KBM-7 (cell line): ENCODE data around the gene PPM1J.
"Not testable (repeated sequence)": the region's sequence is repeated elsewhere in the genome, so short reads cannot be mapped to it uniquely, and the experiment has no call there.

ENCODE experiments used
- DNase-seq: peaks from one replicate; pipeline ENCODE4 v3.0.0-alpha.2; 2015
- in situ Hi-C: fragments of 300-500 bp; cut with MboI; formaldehyde crosslinking; loops from 2 replicates; pipeline ENCODE4 v1.14.3; 2020; ENCODE audit warnings: low sequenced_read_pairs, low pct_unique_long_range_greater_than_20kb, mixed read lengths

PPM1J gene, protein sequence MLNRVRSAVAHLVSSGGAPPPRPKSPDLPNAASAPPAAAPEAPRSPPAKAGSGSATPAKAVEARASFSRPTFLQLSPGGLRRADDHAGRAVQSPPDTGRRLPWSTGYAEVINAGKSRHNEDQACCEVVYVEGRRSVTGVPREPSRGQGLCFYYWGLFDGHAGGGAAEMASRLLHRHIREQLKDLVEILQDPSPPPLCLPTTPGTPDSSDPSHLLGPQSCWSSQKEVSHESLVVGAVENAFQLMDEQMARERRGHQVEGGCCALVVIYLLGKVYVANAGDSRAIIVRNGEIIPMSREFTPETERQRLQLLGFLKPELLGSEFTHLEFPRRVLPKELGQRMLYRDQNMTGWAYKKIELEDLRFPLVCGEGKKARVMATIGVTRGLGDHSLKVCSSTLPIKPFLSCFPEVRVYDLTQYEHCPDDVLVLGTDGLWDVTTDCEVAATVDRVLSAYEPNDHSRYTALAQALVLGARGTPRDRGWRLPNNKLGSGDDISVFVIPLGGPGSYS

GRCh38 chr1:112715264-112716053, at the start of gene PPM1J:
PPM1J (minus strand) TSS chr1:112715332; CDS start chr1:112715301, 31 bp downstream.
- in situ Hi-C loops: no loop called here
- peak; percentile 96 for DNase-seq

DNA sequence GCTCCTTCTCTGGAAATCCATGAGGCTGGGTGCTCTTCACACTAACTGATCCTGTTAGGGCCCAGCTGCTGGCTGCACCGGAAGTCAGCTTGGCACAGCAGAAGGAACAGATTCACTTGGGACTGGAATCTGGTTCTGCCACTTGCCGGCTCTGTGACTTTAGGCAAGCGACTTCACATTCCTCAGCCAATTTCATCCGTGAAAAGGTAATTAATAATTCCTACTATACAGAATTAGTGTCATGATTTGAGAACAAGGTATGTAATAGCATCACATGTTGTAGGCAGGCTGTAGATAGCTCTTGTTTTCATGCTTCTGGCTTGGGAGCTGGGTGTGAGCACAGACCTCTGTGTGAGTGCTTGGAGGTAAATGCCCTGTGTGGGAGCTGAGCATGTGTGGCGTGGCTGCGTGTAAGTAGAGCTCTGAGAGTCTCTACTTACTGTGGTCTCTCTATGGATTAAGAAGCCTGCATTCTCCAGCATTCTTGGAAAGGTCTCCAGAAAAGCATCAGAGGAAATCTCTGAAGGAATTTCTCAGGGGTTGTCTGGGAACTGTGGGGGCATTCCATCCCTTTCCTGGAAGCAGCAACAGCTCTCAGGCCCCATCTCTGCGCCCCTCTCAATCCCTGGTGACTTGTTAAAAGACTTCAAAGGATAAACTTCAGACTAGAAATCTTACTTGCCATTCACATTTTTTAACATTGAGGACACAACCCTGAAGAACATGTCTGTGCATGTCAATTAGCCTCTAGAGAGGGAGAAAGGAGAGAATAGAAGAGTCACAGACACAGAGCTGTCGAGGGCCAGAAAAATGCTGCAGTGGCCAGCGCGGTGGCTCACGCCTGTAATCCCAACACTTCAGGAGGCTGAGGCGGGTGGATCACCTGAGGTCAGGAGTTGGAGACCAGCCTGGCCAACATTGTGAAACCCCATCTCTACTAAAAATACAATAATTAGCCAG, 47.7 kb upstream of the PPM1J start:
- in situ Hi-C loops: no loop called here
- no peak for DNase-seq

DNA sequence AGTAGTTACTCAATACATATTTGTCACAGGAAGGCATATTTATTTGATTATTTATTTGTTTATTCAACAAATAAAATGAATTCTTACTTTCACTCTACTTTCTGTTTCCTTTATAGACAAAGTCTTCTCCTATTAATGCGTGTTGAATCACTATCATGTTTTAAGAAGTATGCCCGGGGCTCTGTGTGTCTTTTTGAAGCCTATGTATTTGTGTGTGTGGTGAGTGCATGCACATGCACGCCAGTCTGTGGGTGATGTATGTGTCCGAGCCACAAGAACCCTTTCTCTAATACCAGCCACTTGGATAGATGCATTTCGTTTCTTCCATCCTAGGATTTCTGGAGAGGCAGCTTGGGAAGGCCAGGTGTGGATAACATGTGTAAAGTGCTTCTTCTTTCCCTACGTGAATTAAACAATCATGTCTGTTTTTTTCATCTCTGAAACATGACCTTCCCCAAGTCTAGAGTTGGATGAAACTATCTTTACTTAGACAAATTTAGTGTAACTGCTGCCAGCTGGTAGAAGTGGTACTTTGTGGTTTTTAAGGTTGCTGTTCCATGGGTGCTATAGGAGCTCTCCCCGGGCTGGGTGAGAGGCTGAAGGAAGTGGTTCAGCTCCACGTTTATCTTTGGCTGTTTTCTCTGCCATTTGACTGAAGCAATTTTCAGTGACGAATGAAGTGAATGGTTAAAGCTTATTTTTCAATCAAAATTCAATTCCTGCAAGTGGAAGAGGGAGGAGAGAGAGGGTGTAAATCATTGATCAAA, 46.8 kb upstream of the PPM1J start:
- DNase-seq: peak; percentile 15
- in situ Hi-C loops: no loop called here

GRCh38 chr1:112759228-112759627, 44.1 kb upstream of the PPM1J start:
- in situ Hi-C loops: no loop called here
- DNase-seq: no peak

DNA sequence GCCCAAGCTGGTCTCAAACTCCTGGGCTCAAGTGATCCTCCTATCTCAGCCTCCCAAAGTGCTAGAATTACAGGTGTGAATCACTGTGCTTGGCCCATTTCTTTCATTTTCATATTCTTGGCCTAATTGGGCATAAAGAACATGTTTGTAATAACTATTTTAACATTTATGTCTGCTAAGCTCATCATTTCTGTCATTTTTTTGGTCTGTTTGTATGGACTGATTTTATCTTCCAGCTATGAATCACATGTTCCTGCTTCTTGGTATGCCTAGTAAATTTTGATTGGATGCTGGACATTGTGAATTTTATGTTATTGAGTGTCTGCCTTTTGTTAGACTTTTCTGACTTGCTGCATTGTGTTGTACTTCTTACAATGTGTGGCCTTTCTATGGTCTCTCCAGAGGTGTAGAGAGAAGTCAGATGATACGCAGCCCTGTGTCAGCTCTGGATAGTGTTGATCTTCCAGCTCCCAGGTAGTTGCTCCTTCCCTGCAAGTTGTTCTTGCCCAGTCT, 39.0 kb upstream of the PPM1J start:
- in situ Hi-C loops: no loop called here
- DNase-seq: no peak

GRCh38 chr1:112748396-112748795, 33.3 kb upstream of the PPM1J start:
- in situ Hi-C loops: no loop called here
- DNase-seq: no peak

DNA sequence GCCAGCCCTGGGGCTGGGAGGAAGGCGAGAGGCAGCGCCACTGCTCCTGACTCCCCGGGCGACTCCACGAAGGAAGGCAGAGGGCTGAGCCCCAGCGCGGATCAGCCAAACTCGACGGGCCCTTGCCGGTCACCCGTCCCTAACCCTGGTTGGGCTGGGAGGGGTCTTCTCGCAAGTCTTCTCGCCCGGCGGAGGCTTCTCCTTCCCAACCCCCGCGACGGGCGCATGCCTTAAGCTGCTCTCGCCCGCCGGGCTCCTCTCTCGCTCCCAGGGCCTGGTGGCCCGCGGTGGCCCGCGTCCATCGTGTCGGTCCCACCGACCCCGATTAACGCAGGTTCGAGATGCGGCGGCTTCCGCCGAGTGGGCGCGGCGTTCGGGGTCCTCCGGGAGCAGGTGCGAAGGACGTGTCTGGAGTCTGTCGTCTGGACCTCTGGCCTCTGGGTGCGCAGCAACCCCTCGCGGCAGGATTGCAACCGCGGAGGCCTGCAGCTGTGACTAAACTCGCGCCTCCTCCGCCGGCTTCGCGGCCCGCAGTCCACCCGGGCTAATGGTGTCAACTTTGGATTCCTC, 29.0 kb upstream of the PPM1J start:
- in situ Hi-C loops: no loop called here
- no peak for DNase-seq

DNA sequence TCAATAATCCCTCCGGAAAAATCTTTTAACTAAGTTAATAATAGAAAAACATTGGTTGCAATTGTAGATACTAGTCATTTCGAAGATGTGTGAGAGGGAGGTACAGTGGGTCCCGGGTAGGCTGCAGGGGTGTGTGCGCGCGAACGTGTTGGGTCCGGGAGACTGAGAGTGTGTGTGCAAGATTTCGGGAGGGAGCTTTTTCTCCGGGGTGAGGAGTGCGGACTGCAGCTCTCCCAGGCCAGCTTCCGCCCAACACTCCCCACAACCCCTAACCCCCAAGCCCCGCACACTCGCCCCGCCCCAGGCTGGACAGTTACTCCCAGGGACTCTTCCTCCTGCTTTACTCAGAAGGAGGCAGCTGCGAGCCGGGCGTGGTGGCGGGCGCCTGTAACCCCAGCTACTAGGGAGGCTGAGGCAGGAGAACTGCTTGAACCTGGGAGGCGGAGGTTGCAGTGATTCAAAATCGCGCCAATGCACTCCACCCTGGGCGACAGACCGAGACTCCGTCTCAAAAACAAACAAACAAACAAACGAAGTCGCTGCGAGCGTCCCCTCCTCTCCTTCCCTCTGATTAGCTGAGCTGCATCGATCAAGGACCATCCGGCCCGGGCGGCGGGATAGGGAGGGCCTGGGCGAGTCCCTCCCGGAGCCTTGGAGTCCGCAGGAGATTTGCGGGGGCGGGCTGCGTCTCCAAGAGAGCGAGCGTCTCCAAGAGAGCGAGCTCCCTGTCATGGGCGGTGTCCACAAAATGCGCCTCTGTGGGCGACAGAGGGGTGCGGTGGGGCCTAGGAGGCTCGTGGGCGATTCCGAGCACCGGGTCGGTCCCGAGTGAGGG, 28.3 kb upstream of the PPM1J start:
- in situ Hi-C loops: no loop called here
- no peak for DNase-seq

- in situ Hi-C loops: loop anchor here (10.0 kb wide), 1 partner anchor 67 kb away; no protein-coding TSS in a partner anchor
- no peak for DNase-seq
These were observed 22.4 kb upstream of the PPM1J start for GRCh38 chr1:112737573-112737972.

- in situ Hi-C loops: loop anchor here (10.0 kb wide), 1 partner anchor 69 kb away; no protein-coding TSS in a partner anchor
- no peak for DNase-seq
These were observed 20.6 kb upstream of the PPM1J start for GRCh38 chr1:112735752-112736151.

DNA sequence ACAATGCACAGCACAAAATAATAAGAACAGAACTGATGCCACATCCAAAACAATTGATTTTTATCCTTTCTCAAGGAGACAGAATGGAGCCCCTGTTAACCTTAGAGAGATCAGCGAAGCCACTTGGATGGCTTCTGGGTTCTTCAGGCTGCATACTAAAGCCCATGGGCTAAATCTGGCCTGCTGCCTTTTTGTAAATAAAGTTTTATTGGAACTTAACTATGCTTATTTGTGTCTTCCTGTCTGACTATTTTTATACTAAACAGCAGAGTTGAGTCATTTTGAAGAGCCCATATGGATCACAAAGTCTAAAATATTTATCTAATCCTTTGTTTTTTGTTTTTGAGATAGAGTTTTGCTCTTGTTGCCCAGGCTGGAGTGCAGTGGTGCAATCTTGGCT, 16.3 kb upstream of the PPM1J start:
- in situ Hi-C loops: loop anchor here (10.0 kb wide), 1 partner anchor 73 kb away; no protein-coding TSS in a partner anchor
- DNase-seq: no peak

DNA sequence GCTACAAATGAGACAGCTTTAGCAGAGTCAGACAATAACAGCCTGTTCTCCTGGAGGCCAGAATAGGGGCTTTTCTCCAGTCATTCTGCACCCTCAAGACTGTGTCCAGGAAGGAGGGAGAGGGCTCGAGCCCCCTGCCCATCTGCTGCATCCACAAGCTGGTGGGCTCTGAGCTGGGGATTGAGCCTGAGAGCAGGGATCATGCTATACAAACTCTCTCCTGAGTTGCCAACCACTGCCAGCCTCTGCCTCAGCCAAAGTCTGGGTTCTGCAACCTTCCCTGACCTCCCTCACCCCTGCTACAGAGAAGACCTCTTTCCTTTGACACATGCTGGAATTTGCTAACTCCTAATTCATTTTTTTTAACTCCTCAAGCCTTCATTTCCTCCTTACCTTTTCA, 14.8 kb upstream of the PPM1J start:
- no peak for DNase-seq
- in situ Hi-C loops: loop anchor here (10.0 kb wide), 1 partner anchor 75 kb away; no protein-coding TSS in a partner anchor

DNA sequence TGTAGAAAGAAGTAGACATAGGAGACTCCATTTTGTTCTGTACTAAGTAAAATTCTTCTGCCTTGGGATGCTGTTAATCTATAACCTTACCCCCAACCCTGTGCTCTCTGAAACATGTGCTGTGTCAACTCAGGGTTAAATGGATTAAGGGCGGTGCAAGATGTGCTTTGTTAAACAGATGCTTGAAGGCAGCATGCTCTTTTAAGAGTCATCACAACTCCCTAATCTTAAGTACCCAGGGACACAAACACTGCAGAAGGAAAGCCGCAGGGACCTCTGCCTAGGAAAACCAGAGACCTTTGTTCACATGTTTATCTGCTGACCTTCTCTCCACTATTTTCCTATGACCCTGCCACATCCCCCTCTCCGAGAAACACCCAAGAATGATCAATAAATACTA, 13.9 kb upstream of the PPM1J start:
- DNase-seq, in situ Hi-C loops: not testable (repeated sequence)

GRCh38 chr1:112728306-112728971, 13.3 kb upstream of the PPM1J start:
- DNase-seq, in situ Hi-C loops: not testable (repeated sequence)

DNA sequence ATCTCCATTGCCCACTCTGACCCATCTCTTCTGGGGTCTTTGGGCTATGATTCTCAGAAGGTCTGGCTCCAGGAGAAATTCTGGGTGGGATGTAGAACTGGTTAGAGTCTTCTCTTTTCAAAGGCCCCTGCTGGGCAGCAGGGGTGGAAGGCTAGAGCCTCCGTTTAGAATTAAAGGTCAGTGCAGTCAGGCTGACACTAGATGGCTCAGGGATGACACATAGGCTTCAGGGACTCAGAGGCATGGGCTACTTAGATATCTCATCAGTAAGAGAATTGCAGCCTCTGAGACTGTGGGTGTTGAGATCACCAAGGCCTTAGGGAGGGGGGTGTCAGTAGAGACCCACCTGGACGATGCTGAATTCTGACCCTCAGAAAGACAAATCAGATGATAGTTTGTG, 12.6 kb upstream of the PPM1J start:
- in situ Hi-C loops: no loop called here
- no peak for DNase-seq

DNA sequence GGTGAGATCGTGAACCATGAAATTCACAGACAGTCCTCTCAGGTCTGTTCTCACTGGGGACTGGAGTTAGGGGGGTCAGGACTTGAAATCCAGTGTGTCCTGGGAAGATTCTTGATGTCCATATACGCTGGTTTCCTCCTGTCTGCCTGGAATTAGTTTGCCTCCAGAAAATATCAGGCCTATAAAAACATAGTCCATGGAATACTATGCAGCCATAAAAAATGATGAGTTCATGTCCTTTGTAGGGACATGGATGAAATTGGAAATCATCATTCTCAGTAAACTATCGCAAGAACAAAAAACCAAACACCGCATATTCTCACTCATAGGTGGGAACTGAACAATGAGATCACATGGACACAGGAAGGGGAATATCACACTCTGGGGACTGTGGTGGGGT, 9.1 kb upstream of the PPM1J start:
- in situ Hi-C loops, DNase-seq: not testable (repeated sequence)
